HEK293 (cell line): Measurements from ENCODE around the gene MYLK.

ENCODE experiments used
- CTCF ChIA-PET: fragments of 350-600 bp; formaldehyde crosslinking; extraction: SDS; loops from one replicate; lab custom pipeline; 2021; ENCODE audit warnings: antibody characterized with exemption; lab: Yijun Ruan, JAX
- POLR2A ChIA-PET: fragments of 300-600 bp; formaldehyde crosslinking; extraction: SDS; loops from one replicate; lab custom pipeline; 2020; ENCODE audit warnings: antibody characterized with exemption, inconsistent platforms; lab: Yijun Ruan, JAX
- H3K27ac ChIP-seq: fragments of 200-500 bp; sonication (Bioruptor generic); 2 replicates; pipeline ENCODE4 v1.5.1; 2014; ENCODE audit warnings: low read depth, low read length, control low read depth, inconsistent platforms; ENCODE audit errors: extremely low read depth
- H3K36me3 ChIP-seq, 2 experiments: fragments of 200-500 bp in 1 of 2; sonication (Bioruptor generic) in 1 of 2; 1 replicate in 1 of 2; 2 replicates in 1 of 2; pipeline ENCODE4 v1.5.1; 2014 to 2017; ENCODE audit warnings: inconsistent platforms in 2 of 2, low read length in 2 of 2; ENCODE audit not compliant: control insufficient read depth in 2 of 2, insufficient read depth in 1 of 2
- H3K4me1 ChIP-seq: fragments of 200-500 bp; sonication (Bioruptor generic); 2 replicates; pipeline ENCODE4 v1.5.1; 2014; ENCODE audit warnings: mild to moderate bottlenecking, low read length, inconsistent platforms; ENCODE audit not compliant: control insufficient read depth, insufficient read depth
- H3K4me3 ChIP-seq: 2 replicates; pipeline ENCODE4 v1.5.1; 2011; ENCODE audit warnings: low read depth, mild to moderate bottlenecking, control low read depth, low read length, moderate library complexity
- H3K9me3 ChIP-seq: fragments of 200-500 bp; sonication (Bioruptor generic); 2 replicates; pipeline ENCODE4 v1.5.1; 2014; ENCODE audit warnings: low read depth, low read length, inconsistent platforms; ENCODE audit not compliant: control insufficient read depth, insufficient read depth
- ATF2 ChIP-seq: fragments of 450-650 bp; formaldehyde crosslinking; IDR thresholded peaks from 2 replicates; pipeline ENCODE4 v1.5.1; 2016; ENCODE audit warnings: missing biosample characterization, missing genetic modification characterization, low read depth
- GLIS1 ChIP-seq: fragments of 450-650 bp; formaldehyde crosslinking; IDR thresholded peaks from 2 replicates; pipeline ENCODE4 v1.5.1; 2016; ENCODE audit warnings: missing biosample characterization, missing genetic modification characterization
- KLF9 ChIP-seq: fragments of 450-650 bp; formaldehyde crosslinking; IDR thresholded peaks from 2 replicates; pipeline ENCODE4 v1.5.1; 2016; ENCODE audit warnings: missing biosample characterization, missing genetic modification characterization, low read depth
- SCRT1 ChIP-seq: fragments of 450-650 bp; formaldehyde crosslinking; IDR thresholded peaks from 2 replicates; pipeline ENCODE4 v1.5.1; 2016; ENCODE audit warnings: missing biosample characterization, missing genetic modification characterization, borderline replicate concordance
- YY1 ChIP-seq: fragments of 450-650 bp; formaldehyde crosslinking; IDR thresholded peaks from 2 replicates; pipeline ENCODE4 v1.5.1; 2018; ENCODE audit warnings: missing biosample characterization, missing genetic modification characterization
- ZBTB7A ChIP-seq: fragments of 450-650 bp; formaldehyde crosslinking; IDR thresholded peaks from 2 replicates; pipeline ENCODE4 v1.5.1; 2016; ENCODE audit warnings: low read depth, missing biosample characterization, missing genetic modification characterization
- ZIC2 ChIP-seq: fragments of 450-650 bp; formaldehyde crosslinking; IDR thresholded peaks from 2 replicates; pipeline ENCODE4 v1.5.1; 2016; ENCODE audit warnings: missing biosample characterization, missing genetic modification characterization
- ZNF155 ChIP-seq: fragments of 450-650 bp; formaldehyde crosslinking; IDR thresholded peaks from 2 replicates; pipeline ENCODE4 v1.5.1; 2016; ENCODE audit warnings: missing biosample characterization, missing genetic modification characterization
- ZNF16 ChIP-seq: fragments of 450-650 bp; formaldehyde crosslinking; IDR thresholded peaks from 2 replicates; pipeline ENCODE4 v1.5.1; 2016; ENCODE audit warnings: low read depth, missing biosample characterization, missing genetic modification characterization
- ZNF211 ChIP-seq: fragments of 450-650 bp; formaldehyde crosslinking; IDR thresholded peaks from 2 replicates; pipeline ENCODE4 v1.5.1; 2016; ENCODE audit warnings: low read depth, missing biosample characterization, missing genetic modification characterization
- ZNF266 ChIP-seq: fragments of 450-650 bp; formaldehyde crosslinking; IDR thresholded peaks from 2 replicates; pipeline ENCODE4 v1.5.1; 2016; ENCODE audit warnings: missing biosample characterization, missing genetic modification characterization, low read depth
- ZNF341 ChIP-seq: fragments of 450-650 bp; formaldehyde crosslinking; IDR thresholded peaks from 2 replicates; pipeline ENCODE4; 2016; ENCODE audit warnings: low read depth, missing biosample characterization, missing genetic modification characterization
- ZNF350 ChIP-seq: fragments of 450-650 bp; formaldehyde crosslinking; IDR thresholded peaks from 2 replicates; pipeline ENCODE4 v1.5.0; 2017; ENCODE audit warnings: missing biosample characterization, mild to moderate bottlenecking, missing genetic modification characterization
- ZNF391 ChIP-seq: fragments of 450-650 bp; formaldehyde crosslinking; IDR thresholded peaks from 2 replicates; pipeline ENCODE4 v1.5.1; 2016; ENCODE audit warnings: low read depth, missing biosample characterization, missing genetic modification characterization, borderline replicate concordance
- ZNF404 ChIP-seq: fragments of 450-650 bp; formaldehyde crosslinking; IDR thresholded peaks from 2 replicates; pipeline ENCODE4 v1.5.1; 2017; ENCODE audit warnings: missing biosample characterization, missing genetic modification characterization
- ZNF518A ChIP-seq: fragments of 450-650 bp; formaldehyde crosslinking; conservative IDR thresholded peaks from 2 replicates; pipeline ENCODE4 v1.5.1; 2016; ENCODE audit warnings: low read depth, missing biosample characterization, missing genetic modification characterization
- ZNF544 ChIP-seq: fragments of 450-650 bp; formaldehyde crosslinking; IDR thresholded peaks from 2 replicates; pipeline ENCODE4 v1.5.0; 2017; ENCODE audit warnings: missing biosample characterization, missing genetic modification characterization
- ZNF555 ChIP-seq: fragments of 450-650 bp; formaldehyde crosslinking; conservative IDR thresholded peaks from 2 replicates; pipeline ENCODE4 v1.5.1; 2017; ENCODE audit warnings: missing biosample characterization, mild to moderate bottlenecking, missing genetic modification characterization, inconsistent platforms
- ZNF626 ChIP-seq: fragments of 450-650 bp; sonication (Bioruptor Pico); formaldehyde crosslinking; IDR thresholded peaks from 2 replicates; pipeline ENCODE4 v1.5.1; 2018; ENCODE audit warnings: missing biosample characterization, missing genetic modification characterization, inconsistent platforms
- ZNF639 ChIP-seq: fragments of 450-650 bp; formaldehyde crosslinking; IDR thresholded peaks from 2 replicates; pipeline ENCODE4 v1.5.1; 2016; ENCODE audit warnings: missing biosample characterization, missing genetic modification characterization
- ZNF776 ChIP-seq: fragments of 450-650 bp; formaldehyde crosslinking; IDR thresholded peaks from 2 replicates; pipeline ENCODE4 v1.5.0; 2017; ENCODE audit warnings: missing biosample characterization, missing genetic modification characterization, borderline replicate concordance

Gene MYLK

GRCh38 chr3:123655400-123655799, 228.7 kb downstream of the MYLK start (continued):
- no peak for TF ChIP-seq ZNF350 (tag by site-specific recombination)
- TF ChIP-seq ZNF639 (tag by site-specific recombination): no peak
- TF ChIP-seq ZNF341 (tag by site-specific recombination): no peak

GRCh38 chr3:123653221-123653682, 230.9 kb downstream of the MYLK start:
- Histone ChIP-seq H3K27ac (no peak overlapping the region), H3K36me3 (peaks cover 0 to 22% of the 10 kb centered on the region in 2 experiments; a peak in 1 of 3 replicates)
- CTCF ChIA-PET: interaction anchor here (0.5 to 8.2 kb wide), 18 partner anchors 9 to 908 kb away, joined by 3 to 82 read pairs (median 11); no protein-coding TSS in a partner anchor

More at GRCh38 chr3:123653221-123653682, 230.9 kb downstream of the MYLK start:
- peak; percentile 72 for TF ChIP-seq ZNF341 (tag by site-specific recombination)
- no peak for TF ChIP-seq ZNF155
- TF ChIP-seq ZNF266 (tag by site-specific recombination): no peak
- TF ChIP-seq YY1 (tag by site-specific recombination): no peak
- TF ChIP-seq GLIS1 (tag by site-specific recombination): peak; percentile 30; the same call in 1 of the 2 replicates
- no peak for TF ChIP-seq SCRT1 (tag by site-specific recombination)
- peak; percentile 57 for TF ChIP-seq ZIC2
- TF ChIP-seq ZNF391 (tag by site-specific recombination): no peak
- no peak for TF ChIP-seq ZNF404 (tag by site-specific recombination)
- no peak for TF ChIP-seq ZBTB7A (tag by site-specific recombination)
- TF ChIP-seq ZNF544 (tag by site-specific recombination): no peak
- no peak for TF ChIP-seq ZNF555 (tag by site-specific recombination)
- no peak for TF ChIP-seq KLF9
- no peak for TF ChIP-seq ZNF626
- no peak for TF ChIP-seq ZNF211
- no peak for TF ChIP-seq ZNF16 (tag by site-specific recombination)
- no peak for TF ChIP-seq ZNF776 (tag by site-specific recombination)
- no peak for TF ChIP-seq ATF2
- TF ChIP-seq ZNF518A (tag by site-specific recombination): no peak
- H3K9me3 ChIP-seq: no peaks in the 10 kb centered on the region
- POLR2A ChIA-PET: no interaction called here
- H3K4me3 ChIP-seq: no peak overlapping the region
- no peaks in the 10 kb centered on the region for H3K4me1 ChIP-seq
